Esophagus squamous epithelium (tissue), 4 donors: ENCODE measurements around the gene FAM83F.

Experiments
- POLR2A ChIP-seq, 4 donors: fragments of 450-650 bp; IDR thresholded peaks; one replicate each; pipeline ENCODE4 v1.6.1; 2017; ENCODE audit warnings: antibody characterized with exemption in 4 of 4, mild to moderate bottlenecking in 4 of 4, moderate library complexity in 3 of 4
- TF ChIP-seq, protein P1 (sequence below), 6 experiments: fragments of 450-650 bp in 4 of 6; fragments of 200-600 bp in 2 of 6; sonication (generic) in 2 of 6; IDR thresholded peaks; one replicate each; pipeline ENCODE4 v1.5.1; 2016 to 2019; ENCODE audit warnings: antibody characterized with exemption in 6 of 6, mild to moderate bottlenecking in 4 of 6, moderate library complexity in 4 of 6

DNA sequence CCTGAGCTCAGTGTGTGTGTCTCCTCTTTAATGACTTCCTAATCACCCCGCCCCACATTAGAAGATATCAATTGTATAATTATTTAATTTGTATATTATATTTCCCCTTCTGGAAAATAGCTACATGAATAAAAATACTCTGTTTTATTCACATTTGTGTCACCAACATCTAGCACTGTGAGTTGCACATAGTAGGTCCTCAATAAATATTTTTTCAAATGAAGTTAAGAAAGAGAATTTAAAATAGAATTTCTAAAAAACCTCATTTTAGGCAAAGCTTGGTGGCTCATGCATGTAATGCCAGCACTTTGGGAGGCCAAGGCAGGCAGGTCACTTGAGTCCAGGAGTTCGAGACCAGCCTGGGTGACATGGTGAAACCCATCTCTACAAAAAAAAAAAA, 59.7 kb downstream of the FAM83F start:
- TF ChIP-seq, protein P1, sequence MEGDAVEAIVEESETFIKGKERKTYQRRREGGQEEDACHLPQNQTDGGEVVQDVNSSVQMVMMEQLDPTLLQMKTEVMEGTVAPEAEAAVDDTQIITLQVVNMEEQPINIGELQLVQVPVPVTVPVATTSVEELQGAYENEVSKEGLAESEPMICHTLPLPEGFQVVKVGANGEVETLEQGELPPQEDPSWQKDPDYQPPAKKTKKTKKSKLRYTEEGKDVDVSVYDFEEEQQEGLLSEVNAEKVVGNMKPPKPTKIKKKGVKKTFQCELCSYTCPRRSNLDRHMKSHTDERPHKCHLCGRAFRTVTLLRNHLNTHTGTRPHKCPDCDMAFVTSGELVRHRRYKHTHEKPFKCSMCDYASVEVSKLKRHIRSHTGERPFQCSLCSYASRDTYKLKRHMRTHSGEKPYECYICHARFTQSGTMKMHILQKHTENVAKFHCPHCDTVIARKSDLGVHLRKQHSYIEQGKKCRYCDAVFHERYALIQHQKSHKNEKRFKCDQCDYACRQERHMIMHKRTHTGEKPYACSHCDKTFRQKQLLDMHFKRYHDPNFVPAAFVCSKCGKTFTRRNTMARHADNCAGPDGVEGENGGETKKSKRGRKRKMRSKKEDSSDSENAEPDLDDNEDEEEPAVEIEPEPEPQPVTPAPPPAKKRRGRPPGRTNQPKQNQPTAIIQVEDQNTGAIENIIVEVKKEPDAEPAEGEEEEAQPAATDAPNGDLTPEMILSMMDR (IDR thresholded peaks at IDR 0.05), result no peak
- TF ChIP-seq POLR2A (IDR thresholded peaks at IDR 0.05), result no peak
